ENCODE results near the gene GIMAP1. TPM values are rescaled to one million over a fixed set of nuclear protein-coding genes. Genes with fewer than 3 reads are reported as not detected.
A peak's percentile ranks its signal among the peaks of the same experiment; 100 is the strongest.

GIMAP1 gene
- total and polyA plus RNA-seq, 2 experiments from 2014 or later = 0.13 TPM; not detected in 1

- WGBS (ENCODE audit: low lambda C conversion rate, missing lambda C conversion rate) = 85% methylated on average over 5 of the region's 5 CpGs
These were observed 21.7 kb downstream of the GIMAP1 start for GRCh38 chr7:150738092-150738491.

GRCh38 chr7:150738591-150739001 lies 22.2 kb downstream of the GIMAP1 start:
- Histone ChIP-seq H3K4me1 (ENCODE audit: insufficient read depth) (no peaks in the 10 kb centered on the region), H3K27me3 (peaks cover 38% of the 10 kb centered on the region), H3K9me3 (ENCODE audit: low read depth) (no peaks in the 10 kb centered on the region), H3K36me3 (replicated peaks; ENCODE audit: insufficient read depth, low read depth) (no peaks in the 10 kb centered on the region), H3K4me3 (no peak overlapping the region), H3K4me2 (no peak overlapping the region), H2AFZ (no peak overlapping the region), H3K9me2 (replicated peaks; ENCODE audit: insufficient read depth) (no peaks in the 10 kb centered on the region), H3K27ac (no peak overlapping the region), H3K79me2 (no peaks in the 10 kb centered on the region), H4K20me1 (ENCODE audit: insufficient read depth, poor library complexity, severe bottlenecking) (no peaks in the 10 kb centered on the region)
- TF ChIP-seq EZH2phosphoT487 (IDR thresholded peaks at IDR 0.05; ENCODE audit: low read depth, severe bottlenecking, unreplicated experiment) (no peak), CTCF (IDR thresholded peaks at IDR 0.05; ENCODE audit: poor library complexity) (no peak), EZH2 (IDR thresholded peaks at IDR 0.05; ENCODE audit: borderline replicate concordance) (no peak)
- no peak for DNase-seq (ENCODE audit: low spot score)
- 66% methylated on average over 5 of the region's 5 CpGs for WGBS (ENCODE audit: low lambda C conversion rate, missing lambda C conversion rate)

More at GRCh38 chr7:150738092-150738491, 21.7 kb downstream of the GIMAP1 start:
- H3K9me2 ChIP-seq (replicated peaks; ENCODE audit: insufficient read depth) = no peaks in the 10 kb centered on the region
- no peaks in the 10 kb centered on the region for H3K9me3 ChIP-seq (ENCODE audit: low read depth)
- H4K20me1 ChIP-seq (ENCODE audit: insufficient read depth, poor library complexity, severe bottlenecking) = no peaks in the 10 kb centered on the region
- H3K79me2 ChIP-seq = no peaks in the 10 kb centered on the region
- no peak overlapping the region for H3K4me2 ChIP-seq
- H2AFZ ChIP-seq = no peak overlapping the region
- peaks cover 38% of the 10 kb centered on the region for H3K27me3 ChIP-seq
- no peaks in the 10 kb centered on the region for H3K36me3 ChIP-seq (replicated peaks; ENCODE audit: insufficient read depth, low read depth)
- H3K27ac ChIP-seq = no peak overlapping the region
- no peak for DNase-seq (ENCODE audit: low spot score)
- H3K4me3 ChIP-seq = no peak overlapping the region
- no peaks in the 10 kb centered on the region for H3K4me1 ChIP-seq (ENCODE audit: insufficient read depth)
- no peak for TF ChIP-seq CTCF (IDR thresholded peaks at IDR 0.05; ENCODE audit: poor library complexity)
- TF ChIP-seq EZH2phosphoT487 (IDR thresholded peaks at IDR 0.05; ENCODE audit: low read depth, severe bottlenecking, unreplicated experiment) = no peak
- TF ChIP-seq EZH2 (IDR thresholded peaks at IDR 0.05; ENCODE audit: borderline replicate concordance) = no peak

GRCh38 chr7:150739033-150739432 lies 22.6 kb downstream of the GIMAP1 start:
- H3K36me3 ChIP-seq (replicated peaks; ENCODE audit: insufficient read depth, low read depth) = no peaks in the 10 kb centered on the region
- H3K4me2 ChIP-seq = no peak overlapping the region
- no peak overlapping the region for H2AFZ ChIP-seq
- no peaks in the 10 kb centered on the region for H3K9me2 ChIP-seq (replicated peaks; ENCODE audit: insufficient read depth)
- no peak for TF ChIP-seq EZH2 (IDR thresholded peaks at IDR 0.05; ENCODE audit: borderline replicate concordance)
- peak; percentile 16 for TF ChIP-seq CTCF (IDR thresholded peaks at IDR 0.05; ENCODE audit: poor library complexity)
- no peak for TF ChIP-seq EZH2phosphoT487 (IDR thresholded peaks at IDR 0.05; ENCODE audit: low read depth, severe bottlenecking, unreplicated experiment)
- no peaks in the 10 kb centered on the region for H3K79me2 ChIP-seq
- H4K20me1 ChIP-seq (ENCODE audit: insufficient read depth, poor library complexity, severe bottlenecking) = no peaks in the 10 kb centered on the region
- no peak overlapping the region for H3K4me3 ChIP-seq
- DNase-seq (ENCODE audit: low spot score) = no peak
- H3K27me3 ChIP-seq = peaks cover 38% of the 10 kb centered on the region
- no peak overlapping the region for H3K27ac ChIP-seq
- no peaks in the 10 kb centered on the region for H3K4me1 ChIP-seq (ENCODE audit: insufficient read depth)
- no peaks in the 10 kb centered on the region for H3K9me3 ChIP-seq (ENCODE audit: low read depth)

GRCh38 chr7:150740053-150740452 lies 23.6 kb downstream of the GIMAP1 start:
- Histone ChIP-seq H3K4me1 (ENCODE audit: insufficient read depth) (no peaks in the 10 kb centered on the region), H2AFZ (no peak overlapping the region), H3K79me2 (no peaks in the 10 kb centered on the region), H3K27me3 (peaks cover 33% of the 10 kb centered on the region), H3K4me3 (no peak overlapping the region), H4K20me1 (ENCODE audit: insufficient read depth, poor library complexity, severe bottlenecking) (no peaks in the 10 kb centered on the region), H3K9me3 (ENCODE audit: low read depth) (no peaks in the 10 kb centered on the region), H3K36me3 (replicated peaks; ENCODE audit: insufficient read depth, low read depth) (no peaks in the 10 kb centered on the region), H3K9me2 (replicated peaks; ENCODE audit: insufficient read depth) (no peaks in the 10 kb centered on the region), H3K4me2 (no peak overlapping the region), H3K27ac (no peak overlapping the region)
- no peak for DNase-seq (ENCODE audit: low spot score)
- TF ChIP-seq EZH2 (IDR thresholded peaks at IDR 0.05; ENCODE audit: borderline replicate concordance) (no peak), EZH2phosphoT487 (IDR thresholded peaks at IDR 0.05; ENCODE audit: low read depth, severe bottlenecking, unreplicated experiment) (no peak), CTCF (IDR thresholded peaks at IDR 0.05; ENCODE audit: poor library complexity) (no peak)
- 80% methylated on average over 10 of the region's 10 CpGs for WGBS (ENCODE audit: low lambda C conversion rate, missing lambda C conversion rate)
